ENCODE results near the gene ATP2C2.

- TF ChIP-seq ISL1 (CRISPR knock-in tag; IDR thresholded peaks at IDR 0.05) (no peak), ZC3H10 (CRISPR knock-in tag; IDR thresholded peaks at IDR 0.05) (no peak), SNAI2 (CRISPR knock-in tag; IDR thresholded peaks at IDR 0.05) (no peak), ZFP30 (CRISPR knock-in tag; IDR thresholded peaks at IDR 0.05) (no peak), ARNTL (CRISPR knock-in tag; IDR thresholded peaks at IDR 0.05; ENCODE audit: borderline replicate concordance, low read depth) (no peak)
Measured at GRCh38 chr16:84383106-84383505, 14.8 kb downstream of the ATP2C2 start.
